Bronchus fibroblast of lung (primary cell): ENCODE measurements around the gene SLX4. TPM values are rescaled to one million over a fixed set of nuclear protein-coding genes. Genes with fewer than 3 reads are reported as not detected.

Source experiments
- total RNA-seq: library from RNA; depleted of rRNA; stranded (reverse); fragments of >200 nt; gene quantifications from 2 replicates; pipeline ENCODE4 v1.2.3, GENCODE V29; 2015

SLX4 gene, protein sequence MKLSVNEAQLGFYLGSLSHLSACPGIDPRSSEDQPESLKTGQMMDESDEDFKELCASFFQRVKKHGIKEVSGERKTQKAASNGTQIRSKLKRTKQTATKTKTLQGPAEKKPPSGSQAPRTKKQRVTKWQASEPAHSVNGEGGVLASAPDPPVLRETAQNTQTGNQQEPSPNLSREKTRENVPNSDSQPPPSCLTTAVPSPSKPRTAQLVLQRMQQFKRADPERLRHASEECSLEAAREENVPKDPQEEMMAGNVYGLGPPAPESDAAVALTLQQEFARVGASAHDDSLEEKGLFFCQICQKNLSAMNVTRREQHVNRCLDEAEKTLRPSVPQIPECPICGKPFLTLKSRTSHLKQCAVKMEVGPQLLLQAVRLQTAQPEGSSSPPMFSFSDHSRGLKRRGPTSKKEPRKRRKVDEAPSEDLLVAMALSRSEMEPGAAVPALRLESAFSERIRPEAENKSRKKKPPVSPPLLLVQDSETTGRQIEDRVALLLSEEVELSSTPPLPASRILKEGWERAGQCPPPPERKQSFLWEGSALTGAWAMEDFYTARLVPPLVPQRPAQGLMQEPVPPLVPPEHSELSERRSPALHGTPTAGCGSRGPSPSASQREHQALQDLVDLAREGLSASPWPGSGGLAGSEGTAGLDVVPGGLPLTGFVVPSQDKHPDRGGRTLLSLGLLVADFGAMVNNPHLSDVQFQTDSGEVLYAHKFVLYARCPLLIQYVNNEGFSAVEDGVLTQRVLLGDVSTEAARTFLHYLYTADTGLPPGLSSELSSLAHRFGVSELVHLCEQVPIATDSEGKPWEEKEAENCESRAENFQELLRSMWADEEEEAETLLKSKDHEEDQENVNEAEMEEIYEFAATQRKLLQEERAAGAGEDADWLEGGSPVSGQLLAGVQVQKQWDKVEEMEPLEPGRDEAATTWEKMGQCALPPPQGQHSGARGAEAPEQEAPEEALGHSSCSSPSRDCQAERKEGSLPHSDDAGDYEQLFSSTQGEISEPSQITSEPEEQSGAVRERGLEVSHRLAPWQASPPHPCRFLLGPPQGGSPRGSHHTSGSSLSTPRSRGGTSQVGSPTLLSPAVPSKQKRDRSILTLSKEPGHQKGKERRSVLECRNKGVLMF (N-terminal part only)
- 6.4 and 6.9 TPM in 2 replicates for total RNA-seq

DNA sequence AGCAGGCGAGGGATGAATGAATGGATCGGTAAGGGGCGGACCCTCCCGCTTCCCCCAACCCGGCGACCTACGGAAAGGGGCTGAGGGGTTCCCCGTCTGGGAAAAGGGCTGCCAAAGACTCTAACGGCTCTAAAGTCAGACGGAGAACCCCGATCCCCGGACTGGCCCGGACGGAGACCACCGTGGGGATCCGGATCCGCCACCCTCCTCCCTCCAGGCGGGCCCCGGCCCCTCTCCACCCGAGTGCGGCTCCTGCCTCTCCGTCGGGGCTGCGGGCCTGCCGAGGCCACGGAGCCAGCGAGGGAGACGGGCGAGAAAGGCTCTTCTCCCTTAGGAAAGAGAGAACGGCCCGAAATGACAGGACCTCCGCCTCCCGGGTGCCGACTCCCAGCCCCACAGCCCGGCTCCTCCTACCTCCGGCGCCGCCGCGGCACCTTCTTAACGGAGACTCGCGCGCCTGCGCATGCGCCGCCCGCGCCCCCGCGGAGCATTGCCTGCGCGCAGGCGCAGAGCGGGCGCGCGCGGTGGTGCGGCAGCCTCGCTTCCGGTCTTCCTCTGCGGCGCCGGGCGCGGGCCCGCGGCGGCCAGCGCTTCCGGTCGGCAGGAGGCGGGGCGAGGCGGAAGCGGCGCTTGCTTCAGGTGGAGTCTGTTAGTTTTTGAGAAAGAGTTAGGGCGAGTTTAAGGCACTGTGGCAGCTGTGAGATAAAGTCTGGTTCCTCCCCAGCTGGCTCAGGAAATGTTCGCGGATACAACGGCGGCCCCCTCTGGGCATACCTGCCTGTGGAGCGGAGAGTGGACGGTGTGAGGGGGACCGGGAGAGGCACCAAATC is at the start of gene SLX4:
TSS of gene SLX4 (minus strand) at position 461 of the 830 bp plus-strand sequence. CDS start 2,642 bp downstream, outside the sequence.

DNA sequence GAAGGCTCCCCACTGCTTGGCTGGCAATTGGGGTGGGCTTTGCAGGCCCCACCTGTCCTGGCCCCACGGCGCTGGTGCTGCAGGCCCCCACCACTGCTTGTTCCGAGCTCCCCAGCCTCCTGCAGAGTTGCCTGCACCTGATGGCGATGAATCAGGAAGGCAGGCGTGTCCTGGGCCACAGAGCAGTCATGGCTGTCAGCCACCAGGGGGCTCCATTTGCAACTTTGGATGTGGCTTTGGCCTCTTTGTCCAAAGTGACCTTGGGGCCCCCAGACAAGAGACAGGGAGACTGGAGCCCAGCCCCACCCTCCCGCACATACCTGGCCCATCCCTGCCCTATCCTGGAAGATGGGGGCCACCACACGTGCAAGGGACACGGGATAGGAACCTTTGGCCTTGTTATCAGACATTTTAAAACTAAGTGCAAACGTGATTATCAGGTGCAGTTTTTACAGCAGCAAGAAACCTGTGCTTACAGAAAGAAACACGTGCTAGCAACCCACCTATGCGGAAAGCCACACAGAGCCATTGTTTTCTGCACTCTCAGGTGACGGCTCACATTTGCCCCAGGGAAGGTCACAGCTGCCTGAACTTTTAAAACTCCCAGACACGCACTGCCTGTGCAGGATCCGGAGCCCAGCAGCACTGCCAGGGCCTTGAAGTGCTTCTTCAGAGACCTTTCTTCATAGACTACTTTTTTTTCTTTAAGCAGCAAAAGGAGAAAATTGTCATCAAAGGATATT is 43.0 kb upstream of the SLX4 start, which contains the start of gene DNASE1:
TSS of gene DNASE1 (plus strand) at position 443 of the 743 bp plus-strand sequence. CDS start 683 bp downstream, outside the sequence.

DNA sequence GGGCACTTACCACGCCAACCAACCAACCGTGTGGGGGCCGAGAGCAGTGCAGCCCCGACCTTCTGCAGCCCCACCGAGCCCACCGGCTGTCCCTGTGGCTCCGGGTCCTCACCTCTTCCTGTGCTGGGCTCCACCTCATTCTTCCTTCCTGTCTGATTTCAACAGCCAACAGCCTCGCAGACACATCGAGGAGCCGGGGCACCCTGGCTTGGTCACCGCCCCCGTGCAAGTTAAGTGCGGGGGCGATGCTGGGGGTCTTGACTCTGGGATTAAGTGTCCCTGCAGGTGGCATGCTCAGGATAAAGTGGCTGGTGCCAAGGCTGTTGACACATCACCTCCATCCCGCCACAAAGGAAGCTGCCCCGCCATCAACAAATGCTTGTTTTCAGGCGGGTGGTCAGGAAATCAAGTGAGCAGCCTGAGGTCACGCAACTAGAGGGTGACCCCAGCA is 34.1 kb downstream of the SLX4 start, which contains the start of gene NLRC3:
TSS of gene NLRC3 (minus strand) at position 102 of the 451 bp plus-strand sequence. CDS start 12,367 bp downstream, outside the sequence.

Other genes starting within 250 kb of the SLX4 start
- 8.1 and 8.9 TPM in 2 replicates for gene ZSCAN32, start 210.6 kb downstream of the SLX4 start, total RNA-seq
- gene ZNF174, start 210.4 kb downstream of the SLX4 start, total RNA-seq: 7.6 and 8.9 TPM in 2 replicates
- gene ZNF597, start 168.1 kb downstream of the SLX4 start, total RNA-seq: 0.67 and 0.74 TPM in 2 replicates
- gene NAA60, start 167.9 kb downstream of the SLX4 start, total RNA-seq: 15.0 and 16.3 TPM in 2 replicates
- not detected in 2 replicates for gene C16orf90, start 116.1 kb downstream of the SLX4 start, total RNA-seq
- gene CLUAP1, start 110.6 kb downstream of the SLX4 start, total RNA-seq: 12.3 and 12.8 TPM in 2 replicates
- gene NLRC3, start 34.2 kb downstream of the SLX4 start, total RNA-seq: not detected in 2 replicates
- gene DNASE1, start 43.1 kb upstream of the SLX4 start, total RNA-seq: 4.9 and 6.1 TPM in 2 replicates
- 111 and 121 TPM in 2 replicates for gene TRAP1, start 105.9 kb upstream of the SLX4 start, total RNA-seq